ENCODE results near the gene VWC2L.

The VWC2L gene

GRCh38 chr2:214543386-214543955 is 132.6 kb downstream of the VWC2L start:
- DNase-seq: no peak

- no peak for DNase-seq
Measured at GRCh38 chr2:214545898-214546542, 135.2 kb downstream of the VWC2L start.

DNA sequence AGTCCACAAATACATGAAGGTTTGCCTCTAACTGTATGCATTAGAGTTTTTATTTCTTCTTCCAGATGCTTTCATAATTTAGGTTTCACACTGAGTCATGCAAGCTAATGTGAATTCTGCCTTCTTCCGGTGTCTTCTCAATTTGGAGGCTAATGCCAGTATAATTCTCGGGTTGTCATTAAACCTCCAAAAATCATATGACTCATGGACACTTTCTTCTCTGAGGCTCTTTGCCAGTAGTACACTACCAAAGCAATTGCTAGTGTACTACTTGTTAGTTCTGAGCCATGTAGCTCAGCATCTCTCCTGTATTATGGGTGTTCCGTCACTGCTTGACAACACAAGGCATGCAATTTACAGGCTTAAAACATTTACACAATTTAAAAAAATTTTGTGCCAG is 137.1 kb downstream of the VWC2L start:
- DNase-seq: no peak

DNA sequence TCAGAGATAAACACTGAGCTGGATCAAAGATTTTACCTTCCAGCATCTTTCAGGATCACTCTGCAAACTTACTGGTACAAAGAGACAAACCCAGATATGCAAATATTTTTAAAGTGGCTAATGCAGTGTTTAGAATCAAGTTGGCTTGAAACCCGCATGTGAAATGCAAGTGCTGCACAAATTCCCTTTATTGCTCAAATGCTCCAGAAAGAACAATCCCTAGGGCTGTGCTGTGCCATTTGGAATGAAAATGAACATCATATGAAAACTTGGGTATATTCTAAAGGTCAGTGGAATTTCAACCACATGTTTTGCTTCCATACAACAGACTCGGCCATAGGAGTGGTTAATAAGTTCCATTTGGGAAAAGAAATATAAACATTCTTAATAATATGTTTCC is 139.1 kb downstream of the VWC2L start:
- DNase-seq: no peak

- DNase-seq: no peak
Measured at GRCh38 chr2:214550786-214551185, 139.9 kb downstream of the VWC2L start.

DNA sequence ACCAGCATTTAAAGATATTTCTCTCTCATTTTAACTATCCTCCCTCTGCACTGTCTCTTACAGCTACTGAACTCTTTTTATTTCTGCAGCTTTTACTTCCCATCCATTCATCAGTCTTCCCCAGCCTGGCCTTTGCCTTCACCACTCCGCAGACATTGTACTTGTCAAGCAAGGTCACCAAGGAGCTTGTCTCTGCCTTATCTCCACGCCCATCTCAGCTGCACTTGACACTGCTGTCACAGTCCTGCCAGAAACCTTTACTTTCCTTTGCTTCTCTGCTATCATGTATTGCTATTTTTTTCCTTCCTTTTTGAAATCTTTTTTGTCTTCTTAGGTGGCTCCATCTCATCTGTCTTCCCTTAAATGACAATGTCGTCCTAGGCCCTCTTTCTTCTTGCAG is 147.0 kb downstream of the VWC2L start:
- DNase-seq: no peak

DNA sequence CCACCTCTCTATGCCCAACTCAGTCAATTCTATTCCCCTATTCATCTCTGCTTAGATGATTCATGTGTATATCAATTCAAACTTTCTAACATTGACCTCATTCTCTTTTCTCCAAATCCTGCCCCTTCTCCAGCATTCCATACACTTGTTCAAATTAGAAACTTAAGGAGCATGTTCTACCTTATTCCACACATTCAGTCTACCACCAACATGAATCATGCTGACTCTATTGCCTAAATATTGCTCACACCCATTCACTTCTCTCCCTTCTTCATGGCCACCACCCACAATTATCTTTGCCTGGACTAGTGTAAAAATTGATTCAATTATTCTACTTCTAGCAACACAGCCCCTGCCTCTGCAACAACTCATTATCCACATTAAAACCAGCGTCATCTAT is 147.5 kb downstream of the VWC2L start:
- no peak for DNase-seq

DNA sequence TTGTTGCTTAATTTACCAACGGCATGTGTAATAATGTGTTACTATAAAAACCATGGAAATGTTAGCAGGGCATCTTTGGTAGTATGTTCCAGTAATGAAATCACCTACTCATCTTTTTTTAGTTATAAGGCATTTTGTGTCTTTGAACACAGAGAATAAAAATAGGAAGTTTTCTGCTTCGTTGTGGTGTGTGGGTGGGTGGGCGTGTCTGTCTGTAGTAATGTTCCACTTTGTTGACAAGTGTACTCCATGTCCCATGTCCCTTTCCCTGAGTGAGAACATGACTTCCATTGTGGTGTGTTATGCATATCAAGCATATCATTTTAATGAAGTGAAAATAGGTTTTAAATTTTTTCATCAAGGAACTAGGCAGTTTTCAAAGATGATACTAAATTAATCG is 149.3 kb downstream of the VWC2L start:
- DNase-seq: no peak

DNA sequence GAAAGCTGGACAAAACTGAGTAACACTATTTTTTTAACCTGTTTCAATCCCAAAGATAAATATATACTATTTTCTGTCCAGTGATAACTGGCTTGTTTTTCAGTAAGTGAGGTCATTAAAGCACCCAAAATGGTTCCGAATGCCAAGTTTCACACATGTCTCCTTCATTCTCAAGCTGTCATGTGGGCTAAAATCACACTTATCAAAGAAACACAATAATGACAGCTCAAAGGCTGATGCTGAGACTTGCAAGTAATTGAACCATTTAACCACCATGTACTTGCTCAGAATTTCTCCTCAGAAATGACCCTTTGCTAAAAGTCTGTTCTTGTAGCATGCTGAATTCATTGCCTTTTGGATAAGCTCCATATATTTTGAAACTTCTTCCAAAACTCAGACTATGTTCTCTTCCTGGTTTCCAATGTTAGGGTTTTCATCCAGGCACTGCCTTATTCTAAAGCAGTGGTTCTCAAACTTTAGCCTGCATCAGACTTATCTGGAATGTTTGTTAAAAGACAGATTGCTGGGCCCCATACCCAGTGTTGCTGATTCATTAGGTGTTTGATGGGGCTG is 149.8 kb downstream of the VWC2L start:
- no peak for DNase-seq

DNA sequence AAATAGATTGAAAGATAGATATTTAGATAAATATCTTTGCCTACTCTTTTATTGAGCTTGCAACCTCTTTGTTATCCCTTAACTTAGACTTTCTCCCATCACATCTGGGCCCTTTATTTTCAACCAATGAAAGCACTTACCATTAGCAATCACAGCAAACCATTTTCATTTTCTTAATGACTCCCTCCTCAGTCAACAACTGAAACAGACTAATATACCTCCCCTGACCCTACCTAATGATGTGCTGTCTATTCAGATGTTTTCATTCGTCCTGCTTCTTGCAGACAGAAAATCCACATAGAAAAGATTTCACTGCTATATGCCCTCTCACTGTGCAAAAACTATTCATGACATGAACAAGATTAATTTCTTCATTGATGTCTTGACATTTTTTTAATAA is 154.4 kb downstream of the VWC2L start:
- no peak for DNase-seq

DNA sequence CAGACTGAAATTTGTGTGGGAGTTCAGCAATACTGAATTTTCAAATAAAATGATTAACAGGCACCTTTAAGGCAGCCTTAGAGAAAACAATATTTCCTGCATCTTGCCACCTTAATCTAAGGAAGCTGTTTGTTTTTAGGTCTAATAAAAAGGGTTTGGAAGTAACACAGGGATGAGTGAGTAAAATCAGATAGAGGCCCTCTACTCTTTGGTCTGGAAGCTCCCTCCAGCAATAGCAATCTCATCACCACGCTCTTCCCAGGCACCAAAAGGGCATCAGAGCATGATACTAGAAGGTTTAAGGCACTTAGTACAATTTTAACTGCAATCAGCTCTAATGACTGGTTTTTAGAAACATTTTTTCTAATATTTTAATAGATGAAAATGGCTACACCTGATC is 155.6 kb downstream of the VWC2L start:
- no peak for DNase-seq

- no peak for DNase-seq
Measured at GRCh38 chr2:214569419-214570035, 158.7 kb downstream of the VWC2L start.

GRCh38 chr2:214574084-214574781 is 163.4 kb downstream of the VWC2L start:
- DNase-seq: no peak

- no peak for DNase-seq
Measured at GRCh38 chr2:214575030-214575429, 164.2 kb downstream of the VWC2L start.

DNA sequence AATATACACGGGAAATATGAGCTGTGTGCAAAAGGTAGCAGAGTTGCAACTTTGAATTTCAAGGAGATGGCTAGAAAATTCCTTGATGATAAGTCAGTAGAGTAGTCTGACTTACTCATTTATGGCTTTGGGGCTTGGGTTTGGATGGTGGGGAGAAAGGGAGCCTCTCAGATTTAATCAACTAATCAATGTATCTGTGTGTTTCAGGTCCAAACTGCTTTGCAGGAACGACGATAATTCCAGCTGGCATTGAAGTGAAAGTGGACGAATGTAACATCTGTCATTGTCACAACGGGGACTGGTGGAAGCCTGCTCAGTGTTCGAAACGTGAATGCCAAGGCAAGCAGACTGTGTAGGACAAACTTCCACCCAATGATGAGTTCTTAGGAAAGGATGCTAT is 164.6 kb downstream of the VWC2L start:
- no peak for DNase-seq

DNA sequence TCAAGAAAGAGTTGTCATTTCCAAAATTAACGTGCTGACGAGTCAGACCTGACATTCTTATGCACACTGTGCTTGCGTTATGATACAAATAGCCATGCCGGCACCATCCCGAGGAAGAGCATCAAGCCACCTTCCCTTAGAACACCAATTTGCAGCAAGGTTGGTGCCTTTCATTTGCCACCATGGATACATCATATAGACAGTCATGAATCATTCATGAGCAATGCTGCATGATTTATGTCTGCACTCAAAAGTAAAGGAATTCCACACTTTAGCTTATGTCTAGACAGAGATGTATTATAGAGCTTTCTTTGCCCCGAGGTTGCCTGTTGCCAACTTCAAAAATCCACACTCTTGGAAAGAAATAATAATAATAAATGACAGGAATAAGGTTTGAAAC is 166.9 kb downstream of the VWC2L start:
- DNase-seq: no peak

DNA sequence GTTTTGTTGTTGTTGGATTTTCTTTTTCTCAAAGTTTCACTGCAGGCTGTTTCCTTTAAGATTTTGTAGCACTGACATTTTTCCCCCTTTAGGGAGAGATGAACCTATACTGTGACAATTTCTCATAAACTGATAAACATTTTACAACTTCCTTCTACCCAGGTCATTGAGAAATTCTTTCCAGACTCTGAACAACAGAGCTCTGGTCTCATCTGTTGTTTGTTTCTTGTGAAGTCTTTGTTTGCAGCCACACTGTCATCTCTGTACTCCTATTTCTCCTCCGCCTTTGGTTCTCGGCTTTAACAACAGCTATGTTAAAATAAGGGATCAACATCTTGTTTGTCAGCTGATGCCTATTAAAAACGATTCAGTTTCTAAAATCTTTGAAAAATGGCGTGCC is 167.6 kb downstream of the VWC2L start:
- no peak for DNase-seq

GRCh38 chr2:214579035-214579434 is 168.2 kb downstream of the VWC2L start:
- no peak for DNase-seq

GRCh38 chr2:214587442-214587841 is 176.6 kb downstream of the VWC2L start:
- DNase-seq: no peak

GRCh38 chr2:214591366-214591765 is 180.5 kb downstream of the VWC2L start:
- DNase-seq: no peak

DNA sequence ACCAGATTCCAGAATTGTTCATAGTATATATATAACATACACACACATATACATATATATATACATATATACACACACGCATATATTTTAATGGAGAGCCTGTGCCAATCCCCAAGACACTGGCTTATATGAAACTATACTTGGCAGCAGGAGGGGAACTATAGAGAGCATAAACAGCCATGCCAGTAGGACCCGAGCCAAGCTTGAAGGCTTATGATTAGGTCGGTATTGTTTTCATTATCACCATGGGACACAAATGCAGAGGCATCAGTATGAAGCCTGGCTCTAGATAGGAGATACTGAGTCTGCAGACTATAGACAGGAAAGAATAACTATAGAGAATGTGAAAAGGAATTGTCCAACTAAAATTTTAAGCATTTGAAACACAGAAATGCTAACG is 181.2 kb downstream of the VWC2L start:
- no peak for DNase-seq

GRCh38 chr2:214593727-214594126 is 182.9 kb downstream of the VWC2L start:
- no peak for DNase-seq

- DNase-seq: no peak
Measured at GRCh38 chr2:214601852-214602633, 191.2 kb downstream of the VWC2L start.
